Fibroblast of lung (primary cell): ENCODE data around the gene OGFRL1.

ENCODE experiments used
- EZH2 ChIP-seq: IDR thresholded peaks from 2 replicates; pipeline ENCODE4 v1.5.1; 2012; ENCODE audit warnings: low read length, control low read depth, mild to moderate bottlenecking; ENCODE audit errors: missing control alignments
- TF ChIP-seq, protein P1 (sequence below), 2 donors: IDR thresholded peaks in 1 of 2; conservative IDR thresholded peaks in 1 of 2; 1 replicate in 1 of 2; 2 replicates in 1 of 2; pipeline ENCODE4 v1.5.1; 2011 to 2012; ENCODE audit warnings: low read length in 2 of 2, control low read depth in 1 of 2, inconsistent platforms in 1 of 2, low read depth in 1 of 2, mild to moderate bottlenecking in 1 of 2

- TF ChIP-seq, protein P1, sequence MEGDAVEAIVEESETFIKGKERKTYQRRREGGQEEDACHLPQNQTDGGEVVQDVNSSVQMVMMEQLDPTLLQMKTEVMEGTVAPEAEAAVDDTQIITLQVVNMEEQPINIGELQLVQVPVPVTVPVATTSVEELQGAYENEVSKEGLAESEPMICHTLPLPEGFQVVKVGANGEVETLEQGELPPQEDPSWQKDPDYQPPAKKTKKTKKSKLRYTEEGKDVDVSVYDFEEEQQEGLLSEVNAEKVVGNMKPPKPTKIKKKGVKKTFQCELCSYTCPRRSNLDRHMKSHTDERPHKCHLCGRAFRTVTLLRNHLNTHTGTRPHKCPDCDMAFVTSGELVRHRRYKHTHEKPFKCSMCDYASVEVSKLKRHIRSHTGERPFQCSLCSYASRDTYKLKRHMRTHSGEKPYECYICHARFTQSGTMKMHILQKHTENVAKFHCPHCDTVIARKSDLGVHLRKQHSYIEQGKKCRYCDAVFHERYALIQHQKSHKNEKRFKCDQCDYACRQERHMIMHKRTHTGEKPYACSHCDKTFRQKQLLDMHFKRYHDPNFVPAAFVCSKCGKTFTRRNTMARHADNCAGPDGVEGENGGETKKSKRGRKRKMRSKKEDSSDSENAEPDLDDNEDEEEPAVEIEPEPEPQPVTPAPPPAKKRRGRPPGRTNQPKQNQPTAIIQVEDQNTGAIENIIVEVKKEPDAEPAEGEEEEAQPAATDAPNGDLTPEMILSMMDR (conservative IDR thresholded peaks at IDR 0.05 in 1 of 2, IDR thresholded peaks at IDR 0.05 in 1 of 2; ENCODE audit: low read depth in 1 of 2, low read length in 2 of 2): no peak
- TF ChIP-seq EZH2: no peak
Measured at GRCh38 chr6:71258078-71258866, 30.3 kb upstream of the OGFRL1 start.
